Measurements from ENCODE around the gene BMPR2.

- TF ChIP-seq CTCF (IDR thresholded peaks at IDR 0.05; ENCODE audit: poor library complexity), result no peak
- no peak for TF ChIP-seq EZH2 (IDR thresholded peaks at IDR 0.05; ENCODE audit: borderline replicate concordance)
- no peak for TF ChIP-seq EZH2phosphoT487 (IDR thresholded peaks at IDR 0.05; ENCODE audit: low read depth, severe bottlenecking, unreplicated experiment)
These were observed 36.9 kb upstream of the BMPR2 start for GRCh38 chr2:202339071-202339870.

All from hepatocyte (in vitro differentiated cells).